HFFc6 (cell line): ENCODE results near the gene NDUFS2. TPM values are rescaled to one million over a fixed set of nuclear protein-coding genes. Genes with fewer than 3 reads are reported as not detected.

Experiments used
- DNase-seq: peaks from one replicate; pipeline ENCODE4 v3.0.0-alpha.2; 2018
- H3K27ac Mint-ChIP-seq: 2 replicates; pipeline ENCODE4 v1.8.0; 2020; ENCODE audit warnings: mild to moderate bottlenecking, mixed read lengths
- H3K27me3 Mint-ChIP-seq: 2 replicates; pipeline ENCODE4 v1.8.0; 2021; ENCODE audit warnings: mild to moderate bottlenecking, moderate library complexity, mixed read lengths; ENCODE audit not compliant: insufficient read depth
- H3K36me3 Mint-ChIP-seq: 2 replicates; pipeline ENCODE4 v1.8.0; 2021; ENCODE audit warnings: low read depth, mixed read lengths
- H3K4me1 Mint-ChIP-seq: 2 replicates; pipeline ENCODE4 v1.8.0; 2020; ENCODE audit warnings: low read depth, mixed read lengths
- H3K4me3 Mint-ChIP-seq: 2 replicates; pipeline ENCODE4 v1.8.0; 2020; ENCODE audit warnings: mild to moderate bottlenecking, moderate library complexity, mixed read lengths
- H3K9me3 Mint-ChIP-seq: 2 replicates; pipeline ENCODE4 v1.8.0; 2020; ENCODE audit warnings: mild to moderate bottlenecking, mixed read lengths
- CTCF ChIP-seq: fragments of 200-600 bp; sonication (generic); IDR thresholded peaks from 2 replicates; pipeline ENCODE4 v1.5.0; 2021; ENCODE audit warnings: antibody characterized with exemption, mild to moderate bottlenecking
- total RNA-seq, 6 experiments: library from RNA; stranded (reverse); fragmentation: NEBNext Ultra II Directional; extraction: Animal tissue kit (Norgen Biotek cat#: 25700); gene quantifications; 2 replicates in 1 of 6; 3 replicates in 5 of 6; pipeline ENCODE4 v1.2.3, GENCODE V29; 2021

NDUFS2 gene
- total RNA-seq, 6 experiments from 2014 or later, result 81.5 to 90.8 (median 85.8) TPM

DNA sequence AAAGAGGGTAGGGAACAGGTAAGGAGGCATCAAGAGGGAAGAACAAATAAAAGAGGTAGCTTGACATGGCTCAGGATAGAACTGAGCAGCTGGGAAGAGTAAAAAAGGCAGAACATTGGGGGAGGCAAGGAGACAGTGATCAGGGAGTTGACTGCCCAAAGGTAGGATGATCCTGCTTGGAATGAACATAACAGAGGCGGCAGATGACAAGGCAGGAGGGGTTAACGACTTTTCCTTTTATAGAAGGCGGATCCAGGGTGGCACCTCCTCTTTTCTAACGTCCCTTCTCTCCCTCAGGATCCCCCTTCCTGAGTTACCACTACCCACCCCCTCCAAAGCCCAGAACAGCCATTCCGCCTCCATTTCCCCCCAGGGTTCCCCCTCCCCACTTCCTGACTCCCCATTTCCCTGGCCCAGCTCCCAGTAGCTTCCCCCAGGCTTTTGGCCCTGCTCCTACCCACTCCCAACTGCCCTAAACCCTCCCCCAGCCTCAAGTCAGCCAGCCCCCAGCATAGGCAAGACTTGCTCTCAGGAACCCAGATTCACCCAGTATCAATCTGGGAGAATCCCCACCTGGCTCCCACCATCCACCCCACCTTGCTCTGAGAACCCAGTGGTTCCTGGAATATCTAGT lies 2.5 kb upstream of the NDUFS2 start:
- Mint-ChIP-seq H3K27me3 (peaks cover 5% of the 10 kb centered on the region), H3K36me3 (peaks cover 13% of the 10 kb centered on the region), H3K27ac (peak overlapping the region; percentile 99), H3K9me3 (no peaks in the 10 kb centered on the region), H3K4me3 (peak overlapping the region; percentile 81; the same call in 1 of the 2 replicates), H3K4me1 (peaks cover 67% of the 10 kb centered on the region)
- no peak for DNase-seq
- no peak for TF ChIP-seq CTCF

- Mint-ChIP-seq H3K4me1 (peaks cover 74% of the 10 kb centered on the region), H3K9me3 (no peaks in the 10 kb centered on the region), H3K27ac (peak overlapping the region; percentile 99), H3K4me3 (no peak overlapping the region), H3K36me3 (peaks cover 13% of the 10 kb centered on the region), H3K27me3 (peaks cover 5% of the 10 kb centered on the region)
- no peak for TF ChIP-seq CTCF
- no peak for DNase-seq
Observed at GRCh38 chr1:161200421-161200991, 1.7 kb upstream of the NDUFS2 start.

- Mint-ChIP-seq H3K27me3 (peaks cover 5% of the 10 kb centered on the region), H3K27ac (peak overlapping the region; percentile 99), H3K4me3 (peak overlapping the region; percentile 95), H3K9me3 (no peaks in the 10 kb centered on the region), H3K36me3 (peaks cover 15% of the 10 kb centered on the region), H3K4me1 (peaks cover 81% of the 10 kb centered on the region)
- DNase-seq, result peak; percentile 44
- no peak for TF ChIP-seq CTCF
Observed at GRCh38 chr1:161200992-161201835, 953 bp upstream of the NDUFS2 start.

DNA sequence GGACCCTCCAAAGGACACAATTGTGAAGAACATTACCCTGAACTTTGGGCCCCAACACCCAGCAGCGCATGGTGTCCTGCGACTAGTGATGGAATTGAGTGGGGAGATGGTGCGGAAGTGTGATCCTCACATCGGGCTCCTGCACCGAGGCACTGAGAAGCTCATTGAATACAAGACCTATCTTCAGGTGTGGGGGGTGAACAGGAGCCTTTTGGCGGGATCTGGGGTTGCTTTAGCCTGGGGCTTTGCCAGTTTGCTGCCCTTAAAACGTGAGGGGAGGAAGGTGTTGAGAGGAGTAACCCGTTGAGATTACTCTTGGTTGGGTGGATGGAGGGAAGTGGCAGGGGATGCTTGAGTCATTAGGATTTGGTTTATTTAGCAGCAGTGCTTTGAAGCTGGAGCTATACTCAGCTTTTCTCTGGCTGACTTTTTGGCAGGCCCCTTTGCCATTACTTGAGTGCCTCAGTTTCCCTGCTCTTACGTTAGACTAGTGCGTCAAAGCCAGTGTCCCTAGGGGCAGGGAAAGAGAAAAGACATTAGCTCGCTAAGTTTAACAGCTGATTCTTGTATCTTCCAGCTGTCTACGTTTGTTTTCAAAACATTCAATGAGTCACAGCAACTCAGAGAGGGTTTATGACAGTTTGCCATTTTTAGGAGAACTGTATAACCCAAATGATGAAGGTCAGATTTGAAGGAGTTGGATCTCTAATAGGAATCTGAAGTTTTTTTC lies 4.4 kb downstream of the NDUFS2 start:
- Mint-ChIP-seq H3K4me3 (no peak overlapping the region), H3K36me3 (peaks cover 28% of the 10 kb centered on the region), H3K4me1 (peaks cover 49% of the 10 kb centered on the region), H3K27me3 (no peaks in the 10 kb centered on the region), H3K9me3 (no peaks in the 10 kb centered on the region), H3K27ac (peak overlapping the region; percentile 28)
- no peak for DNase-seq
- no peak for TF ChIP-seq CTCF

- Mint-ChIP-seq H3K4me1 (peaks cover 45% of the 10 kb centered on the region), H3K4me3 (no peak overlapping the region), H3K36me3 (peaks cover 28% of the 10 kb centered on the region), H3K27me3 (no peaks in the 10 kb centered on the region), H3K9me3 (no peaks in the 10 kb centered on the region), H3K27ac (peak overlapping the region; percentile 28)
- no peak for DNase-seq
- TF ChIP-seq CTCF, result no peak
Observed at GRCh38 chr1:161207173-161207572, 5.0 kb downstream of the NDUFS2 start.
